Trophoblast cell (in vitro differentiated cells and primary cell): Measurements from ENCODE around the gene RGS3.
A peak's percentile ranks its signal among the peaks of the same experiment; 100 is the strongest.

Experiments
- DNase-seq, 2 donors: peaks; one replicate each; pipeline ENCODE4 v3.0.0-alpha.2; 2016
- H2AFZ ChIP-seq: 2 replicates; pipeline ENCODE4 v1.6.1; 2013; ENCODE audit warnings: low read length, moderate library complexity, mild to moderate bottlenecking; ENCODE audit not compliant: insufficient read depth, poor library complexity
- H2AK5ac ChIP-seq: 2 replicates; pipeline ENCODE4 v1.6.1; 2013; ENCODE audit warnings: mild to moderate bottlenecking, low read length
- H2BK120ac ChIP-seq: 2 replicates; pipeline ENCODE4 v1.6.1; 2013; ENCODE audit warnings: low read length, mild to moderate bottlenecking, moderate library complexity; ENCODE audit not compliant: insufficient read depth, poor library complexity
- H2BK12ac ChIP-seq: 2 replicates; pipeline ENCODE4 v1.6.1; 2013; ENCODE audit warnings: mild to moderate bottlenecking, low read length, moderate library complexity
- H2BK5ac ChIP-seq: 2 replicates; pipeline ENCODE4 v1.6.1; 2013; ENCODE audit warnings: low read length, low read depth, moderate library complexity, mild to moderate bottlenecking; ENCODE audit not compliant: poor library complexity
- H3K14ac ChIP-seq: 2 replicates; pipeline ENCODE4 v1.6.1; 2013; ENCODE audit warnings: mild to moderate bottlenecking, low read length
- H3K18ac ChIP-seq: 2 replicates; pipeline ENCODE4 v1.6.1; 2013; ENCODE audit warnings: mild to moderate bottlenecking, low read length
- H3K23ac ChIP-seq: 2 replicates; pipeline ENCODE4 v1.6.1; 2013; ENCODE audit warnings: low read length
- H3K27ac ChIP-seq: 2 replicates; pipeline ENCODE4 v1.5.1; 2013; ENCODE audit warnings: low read depth, mild to moderate bottlenecking, inconsistent platforms, low read length, moderate library complexity
- H3K27me3 ChIP-seq: 2 replicates; pipeline ENCODE4 v1.6.1; 2013; ENCODE audit warnings: inconsistent platforms, mild to moderate bottlenecking, low read length, moderate library complexity; ENCODE audit not compliant: insufficient read depth
- H3K36me3 ChIP-seq, 2 experiments: 1 replicate in 1 of 2; 2 replicates in 1 of 2; pipeline ENCODE4 v1.6.1; 2013; ENCODE audit warnings: low read length in 2 of 2, mild to moderate bottlenecking in 2 of 2, moderate library complexity in 1 of 2; ENCODE audit not compliant: insufficient read depth in 2 of 2, control insufficient read depth in 1 of 2
- H3K4ac ChIP-seq: 2 replicates; pipeline ENCODE4 v1.6.1; 2013; ENCODE audit warnings: low read depth, mild to moderate bottlenecking, low read length, moderate library complexity
- H3K4me1 ChIP-seq, 2 experiments: 1 replicate in 1 of 2; 2 replicates in 1 of 2; pipeline ENCODE4 v1.6.1; 2013; ENCODE audit warnings: low read length in 2 of 2, mild to moderate bottlenecking in 2 of 2, moderate library complexity in 1 of 2; ENCODE audit not compliant: insufficient read depth in 2 of 2, control insufficient read depth in 1 of 2
- H3K4me2 ChIP-seq: 2 replicates; pipeline ENCODE4 v1.6.1; 2013; ENCODE audit warnings: inconsistent platforms, mild to moderate bottlenecking, low read length, moderate library complexity
- H3K4me3 ChIP-seq: 2 replicates; pipeline ENCODE4 v1.5.1; 2013; ENCODE audit warnings: mild to moderate bottlenecking, low read depth, low read length, inconsistent platforms
- H3K79me1 ChIP-seq: one replicate; pipeline ENCODE4 v1.6.1; 2013; ENCODE audit warnings: low read length
- H3K79me2 ChIP-seq: 2 replicates; pipeline ENCODE4 v1.6.1; 2013; ENCODE audit warnings: low read length, mild to moderate bottlenecking; ENCODE audit not compliant: control insufficient read depth, insufficient read depth, poor library complexity
- H3K9ac ChIP-seq: 2 replicates; pipeline ENCODE4 v1.6.1; 2013; ENCODE audit warnings: mild to moderate bottlenecking, low read length
- H3K9me3 ChIP-seq: 2 replicates; pipeline ENCODE4 v1.6.1; 2013; ENCODE audit warnings: low read depth, mild to moderate bottlenecking, control low read depth, inconsistent platforms, low read length; ENCODE audit not compliant: insufficient read depth
- H4K12ac ChIP-seq: 2 replicates; pipeline ENCODE4 v1.6.1; 2013; ENCODE audit warnings: low read depth, mild to moderate bottlenecking, low read length, moderate library complexity
- H4K8ac ChIP-seq: 2 replicates; pipeline ENCODE4 v1.6.1; 2013; ENCODE audit warnings: low read depth, mild to moderate bottlenecking, low read length, moderate library complexity
- H4K91ac ChIP-seq: one replicate; pipeline ENCODE4 v1.6.1; 2013; ENCODE audit warnings: low read depth, mild to moderate bottlenecking, low read length, moderate library complexity
- WGBS: extraction: QIAGEN DNeasy Blood & Tissue Kit; methylation state at CpG from one replicate; pipeline ENCODE4 v1.1.7; 2013; ENCODE audit warnings: missing lambda C conversion rate; ENCODE audit not compliant: insufficient read length, insufficient coverage; ENCODE audit errors: extremely low coverage; 5-methylcytosine and 5-hydroxymethylcytosine counted together

Gene RGS3

GRCh38 chr9:113516840-113517577, 53.5 kb downstream of the RGS3 start:
- H2BK12ac ChIP-seq = peak overlapping the region; percentile 3
- no peak overlapping the region for H3K27ac ChIP-seq
- DNase-seq = no peak
- peaks cover 8% of the 10 kb centered on the region for H3K79me1 ChIP-seq
- no peak overlapping the region for H3K4me2 ChIP-seq
- no peak overlapping the region for H3K18ac ChIP-seq
- no peak overlapping the region for H3K4ac ChIP-seq
- no peak overlapping the region for H3K4me3 ChIP-seq
- no peak overlapping the region for H4K8ac ChIP-seq
- H3K4me1 ChIP-seq = peaks cover 6 to 10% of the 10 kb centered on the region in 2 experiments
- H3K79me2 ChIP-seq = peaks cover 2% of the 10 kb centered on the region
- H3K27me3 ChIP-seq = no peaks in the 10 kb centered on the region
- no peak overlapping the region for H2AFZ ChIP-seq
- H3K14ac ChIP-seq = no peak overlapping the region
- H2BK5ac ChIP-seq = peak overlapping the region; percentile 24
- no CpG with 5 or more reads among the region's 8 CpGs for WGBS
- peak overlapping the region; percentile 42 for H4K91ac ChIP-seq
- no peak overlapping the region for H4K12ac ChIP-seq
- peak overlapping the region; percentile 24 for H2AK5ac ChIP-seq
- no peak overlapping the region for H3K9ac ChIP-seq
- H3K36me3 ChIP-seq = peaks cover 3 to 4% of the 10 kb centered on the region in 2 experiments
- H3K23ac ChIP-seq = no peak overlapping the region
- H3K9me3 ChIP-seq = no peaks in the 10 kb centered on the region
- peak overlapping the region; percentile 24 for H2BK120ac ChIP-seq

DNA sequence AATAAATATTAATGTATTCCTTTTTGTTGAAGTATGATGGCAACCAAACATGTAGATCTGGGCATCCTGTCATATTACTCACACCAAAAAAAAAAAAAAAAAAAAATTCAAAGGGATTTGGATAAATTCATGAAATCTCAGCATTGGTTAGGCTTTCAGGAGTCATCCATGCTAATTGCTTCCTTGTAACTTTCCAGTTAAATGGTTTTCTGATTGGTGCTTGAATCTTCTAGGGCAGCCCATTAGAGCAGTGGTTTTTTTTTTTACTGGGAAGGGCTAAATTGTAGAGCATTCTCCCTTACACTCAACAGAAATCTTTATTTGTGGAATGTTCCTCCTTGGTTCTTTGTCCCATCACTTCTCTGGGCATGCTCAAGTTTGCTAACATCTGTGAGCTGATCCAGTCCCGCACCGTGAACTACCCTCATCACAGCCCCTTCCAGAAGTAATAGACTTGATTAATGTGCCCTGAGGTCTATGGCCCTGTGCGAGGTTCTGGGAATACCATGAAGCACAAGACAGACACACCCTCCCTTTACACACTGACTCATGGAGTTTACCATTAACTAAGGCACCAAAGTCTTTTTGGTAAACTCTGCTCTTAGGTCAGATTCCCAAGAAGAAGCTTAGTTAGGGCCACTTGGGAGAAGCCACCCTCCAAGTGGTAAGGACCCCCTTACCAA, 56.0 kb downstream of the RGS3 start:
- H3K79me1 ChIP-seq = peaks cover 10% of the 10 kb centered on the region
- H3K18ac ChIP-seq = no peak overlapping the region
- H3K79me2 ChIP-seq = peaks cover 2% of the 10 kb centered on the region
- H3K36me3 ChIP-seq = peaks cover 4 to 10% of the 10 kb centered on the region in 2 experiments
- no peak overlapping the region for H2BK12ac ChIP-seq
- WGBS = no CpG with 5 or more reads among the region's 3 CpGs
- no peak overlapping the region for H3K4me3 ChIP-seq
- H2BK5ac ChIP-seq = no peak overlapping the region
- H3K4me1 ChIP-seq = peaks cover 6 to 9% of the 10 kb centered on the region in 2 experiments
- H3K4ac ChIP-seq = no peak overlapping the region
- H3K27me3 ChIP-seq = no peaks in the 10 kb centered on the region
- no peak overlapping the region for H2BK120ac ChIP-seq
- H3K23ac ChIP-seq = no peak overlapping the region
- DNase-seq = no peak
- H3K27ac ChIP-seq = peak overlapping the region; percentile 2
- H2AK5ac ChIP-seq = no peak overlapping the region
- H3K9me3 ChIP-seq = no peaks in the 10 kb centered on the region
- no peak overlapping the region for H3K4me2 ChIP-seq
- no peak overlapping the region for H4K12ac ChIP-seq
- peak overlapping the region; percentile 62 for H3K14ac ChIP-seq
- H3K9ac ChIP-seq = no peak overlapping the region
- H4K8ac ChIP-seq = no peak overlapping the region
- no peak overlapping the region for H4K91ac ChIP-seq
- H2AFZ ChIP-seq = no peak overlapping the region

GRCh38 chr9:113520109-113520642, 56.6 kb downstream of the RGS3 start:
- peak overlapping the region; percentile 66 for H3K18ac ChIP-seq
- no peaks in the 10 kb centered on the region for H3K9me3 ChIP-seq
- no peak overlapping the region for H2BK5ac ChIP-seq
- no CpG with 5 or more reads among the region's 6 CpGs for WGBS
- H3K36me3 ChIP-seq = peaks cover 4 to 7% of the 10 kb centered on the region in 2 experiments
- H3K4me3 ChIP-seq = no peak overlapping the region
- H3K9ac ChIP-seq = no peak overlapping the region
- peak overlapping the region; percentile 62 for H3K14ac ChIP-seq
- peak overlapping the region; percentile 40 for H2BK120ac ChIP-seq
- H3K23ac ChIP-seq = no peak overlapping the region
- H2BK12ac ChIP-seq = peak overlapping the region; percentile 68
- H3K4ac ChIP-seq = no peak overlapping the region
- H4K91ac ChIP-seq = peak overlapping the region; percentile 46
- no peak overlapping the region for H4K12ac ChIP-seq
- no peak for DNase-seq
- peak overlapping the region; percentile 80 for H2AK5ac ChIP-seq
- H3K27ac ChIP-seq = peak overlapping the region; percentile 2
- no peak overlapping the region for H2AFZ ChIP-seq
- peaks cover 10% of the 10 kb centered on the region for H3K79me1 ChIP-seq
- no peak overlapping the region for H3K4me2 ChIP-seq
- peak overlapping the region; percentile 0 for H4K8ac ChIP-seq
- H3K27me3 ChIP-seq = no peaks in the 10 kb centered on the region
- H3K79me2 ChIP-seq = peaks cover 2% of the 10 kb centered on the region
- H3K4me1 ChIP-seq = peaks cover 6 to 9% of the 10 kb centered on the region in 2 experiments

DNA sequence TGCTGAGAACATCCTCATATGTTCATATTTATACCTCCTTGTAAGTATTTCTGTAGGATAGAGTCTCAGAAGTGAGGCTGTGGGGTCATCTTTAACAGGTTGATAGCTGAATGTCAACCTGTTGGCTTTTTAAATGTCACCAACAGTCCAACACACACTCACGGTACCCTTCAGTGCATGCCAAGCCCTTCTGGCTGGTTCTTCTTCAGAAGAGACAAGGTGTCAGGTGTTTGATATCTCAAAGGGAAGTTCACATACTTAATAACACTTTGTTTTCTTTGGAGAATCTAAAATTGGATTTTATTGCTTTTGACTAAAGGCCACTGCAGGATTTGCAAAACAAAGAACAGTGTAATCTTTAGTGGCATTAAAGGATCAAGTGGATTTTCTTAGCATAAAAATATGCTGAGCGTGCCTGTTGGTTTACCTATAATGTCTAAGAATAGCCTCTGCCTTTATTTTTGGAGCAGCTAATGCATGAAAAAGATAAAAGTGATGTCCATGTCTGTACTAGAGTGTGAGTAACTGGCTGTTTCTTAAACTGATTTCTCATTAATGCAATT, 58.2 kb downstream of the RGS3 start:
- Histone ChIP-seq H4K91ac (no peak overlapping the region), H2AFZ (no peak overlapping the region), H3K27ac (no peak overlapping the region), H3K18ac (no peak overlapping the region), H3K4me2 (no peak overlapping the region), H3K9ac (no peak overlapping the region), H2AK5ac (no peak overlapping the region), H2BK5ac (no peak overlapping the region), H3K4me3 (no peak overlapping the region), H3K14ac (no peak overlapping the region), H3K4me1 (peaks cover 6 to 19% of the 10 kb centered on the region in 2 experiments), H3K36me3 (peaks cover 6 to 7% of the 10 kb centered on the region in 2 experiments), H4K12ac (no peak overlapping the region), H3K9me3 (peaks cover 2% of the 10 kb centered on the region), H2BK12ac (no peak overlapping the region), H4K8ac (no peak overlapping the region), H3K79me1 (peaks cover 12% of the 10 kb centered on the region), H3K4ac (no peak overlapping the region), H3K79me2 (peaks cover 2% of the 10 kb centered on the region), H3K23ac (no peak overlapping the region), H2BK120ac (no peak overlapping the region), H3K27me3 (no peaks in the 10 kb centered on the region)
- WGBS = no CpG with 5 or more reads among the region's 2 CpGs
- DNase-seq = no peak
